Activated naive CD8-positive, alpha-beta T cell treated with anti-CD3 and anti-CD28 coated beads, Interleukin-2, amount 50 U/mL, for 16 hours (primary cell): ENCODE data around the gene SERBP1.

ENCODE experiments used
- DNase-seq: peaks from one replicate; pipeline ENCODE4 v3.0.0-alpha.2; 2020; ENCODE audit warnings: low read depth, low spot score

The SERBP1 gene

GRCh38 chr1:67367370-67368045, 62.7 kb downstream of the SERBP1 start:
- DNase-seq: no peak

GRCh38 chr1:67361641-67362040, 68.6 kb downstream of the SERBP1 start:
- DNase-seq: no peak

GRCh38 chr1:67359592-67359991, 70.6 kb downstream of the SERBP1 start:
- no peak for DNase-seq
